Natural killer cell (primary cell): Measurements from ENCODE around the gene ZNF414. TPM values are rescaled to one million over a fixed set of nuclear protein-coding genes. Genes with fewer than 3 reads are reported as not detected.
A peak's percentile ranks its signal among the peaks of the same experiment; 100 is the strongest.

ENCODE experiments used
- ATAC-seq, 3 donors: fragments of 150-1000 bp in 2 of 3; fragments of 200-7000 bp in 1 of 3; cut with Tn5 transposase; 1 replicate in 1 of 3; 2 replicates in 2 of 3; pipeline ENCODE4 v1.10.0; 2021; ENCODE audit warnings: mild to moderate bottlenecking in 2 of 3, moderate library complexity in 2 of 3
- DNase-seq, 2 donors: peaks; one replicate each; pipeline versions ENCODE4 v3.0.0 to v3.0.0-alpha.2; 2013 to 2021; ENCODE audit warnings: mixed read lengths in 1 of 2
- H3K27ac ChIP-seq: one replicate; pipeline ENCODE4 v1.5.1; 2013; ENCODE audit warnings: mild to moderate bottlenecking, low read length
- H3K27me3 ChIP-seq: one replicate; pipeline ENCODE4 v1.6.1; 2013; ENCODE audit warnings: low read length; ENCODE audit not compliant: control insufficient read depth, insufficient read depth
- H3K36me3 ChIP-seq: one replicate; pipeline ENCODE4 v1.6.1; 2013; ENCODE audit warnings: low read length; ENCODE audit not compliant: control insufficient read depth, insufficient read depth
- H3K4me1 ChIP-seq: one replicate; pipeline ENCODE4 v1.6.1; 2013; ENCODE audit warnings: low read length; ENCODE audit not compliant: control insufficient read depth, insufficient read depth
- H3K4me3 ChIP-seq: one replicate; pipeline ENCODE4 v1.5.1; 2013; ENCODE audit warnings: low read length
- H3K9me3 ChIP-seq: one replicate; pipeline ENCODE4 v1.6.1; 2013; ENCODE audit warnings: low read length; ENCODE audit not compliant: control insufficient read depth, insufficient read depth
- H3K27ac Mint-ChIP-seq, 2 donors: one replicate each; pipeline ENCODE4 v1.8.0; 2022; ENCODE audit warnings: mild to moderate bottlenecking in 2 of 2, mixed read lengths in 2 of 2, moderate library complexity in 1 of 2
- H3K27me3 Mint-ChIP-seq, 2 donors: one replicate each; pipeline ENCODE4 v1.8.0; 2022; ENCODE audit warnings: low read depth in 2 of 2, mixed read lengths in 2 of 2
- H3K36me3 Mint-ChIP-seq: one replicate; pipeline ENCODE4 v1.8.0; 2022; ENCODE audit warnings: mixed read lengths
- H3K4me1 Mint-ChIP-seq, 2 donors: one replicate each; pipeline ENCODE4 v1.8.0; 2022; ENCODE audit warnings: mixed read lengths in 2 of 2
- H3K4me3 Mint-ChIP-seq: one replicate; pipeline ENCODE4 v1.8.0; 2022; ENCODE audit warnings: mild to moderate bottlenecking, moderate library complexity, mixed read lengths
- H3K9me3 Mint-ChIP-seq, 2 donors: one replicate each; pipeline ENCODE4 v1.8.0; 2022; ENCODE audit warnings: mixed read lengths in 2 of 2
- WGBS: methylation state at CpG from one replicate; pipeline ENCODE4 v1.1.7; 2013; ENCODE audit warnings: missing lambda C conversion rate; ENCODE audit not compliant: insufficient coverage; 5-methylcytosine and 5-hydroxymethylcytosine counted together
- intact Hi-C: fragments of 100-400 bp; cut with micrococcal nuclease; formaldehyde crosslinking; loops from one replicate; pipeline ENCODE4 v1.14.2; 2022
- total RNA-seq, 4 donors: library from RNA; stranded (reverse); fragments of 120-200 nt in 1 of 4; gene quantifications; one replicate each; pipeline versions ENCODE4 v1.2.3 to v1.2.4, GENCODE V29; 2013 to 2022
- TF ChIP-seq, protein P1 (sequence below): fragments of 200-600 bp; IDR thresholded peaks from one replicate; pipeline ENCODE4 v1.8.0; 2022; ENCODE audit warnings: antibody characterized with exemption

The ZNF414 gene
- total RNA-seq, 3 donors from 2014 or later (not counting 1 experiment from before 2014, with no cell fraction given), result 42.1 to 46.4 (median 42.3) TPM

DNA sequence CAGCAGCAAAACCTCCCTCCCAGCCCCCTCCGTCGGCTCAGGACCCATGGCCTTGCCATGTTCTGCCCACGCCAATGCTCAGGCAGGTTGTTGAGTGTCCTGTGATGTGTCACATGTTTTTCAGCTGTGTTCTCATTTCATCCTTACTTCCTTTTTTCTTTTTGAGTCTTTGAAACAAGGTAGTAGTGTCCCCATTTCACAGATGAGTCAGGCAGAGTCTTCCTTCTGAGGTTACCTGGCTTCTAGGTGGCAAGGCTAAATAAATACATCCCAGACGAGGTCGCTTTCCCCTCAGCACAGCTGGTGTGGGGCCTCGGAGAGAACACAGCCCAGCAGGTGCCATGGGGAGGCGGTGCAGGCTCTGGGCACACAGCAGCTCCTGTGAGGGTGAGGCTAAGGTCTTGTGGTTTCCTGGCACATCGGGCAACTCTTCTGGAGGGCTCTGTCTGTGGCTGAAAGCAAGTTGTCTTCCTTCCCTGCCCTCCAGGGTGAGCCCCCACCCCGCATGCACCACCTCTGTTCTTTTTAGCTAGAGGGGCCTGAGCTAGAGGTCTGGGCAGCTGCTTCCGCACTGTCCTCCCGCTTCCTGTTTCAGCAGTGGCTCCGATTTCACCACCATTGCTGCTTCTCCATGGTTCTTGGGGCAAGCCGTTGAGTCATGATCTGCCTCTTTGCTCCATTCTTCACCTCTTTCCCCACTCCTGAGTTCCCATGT lies 26.7 kb downstream of the ZNF414 start:
- Histone ChIP-seq H3K4me3 (no peak overlapping the region), H3K36me3 (peaks cover 43% of the 10 kb centered on the region), H3K27me3 (no peaks in the 10 kb centered on the region), H3K27ac (peak overlapping the region; percentile 62), H3K9me3 (no peaks in the 10 kb centered on the region), H3K4me1 (peaks cover 29% of the 10 kb centered on the region)
- Mint-ChIP-seq H3K27me3 (no peaks in the 10 kb centered on the region), H3K4me1 (peaks cover 26 to 41% of the 10 kb centered on the region in 2 donors), H3K4me3 (peak overlapping the region; percentile 82), H3K9me3 (no peaks in the 10 kb centered on the region), H3K27ac (peak overlapping the region; percentile 86 to 92), H3K36me3 (no peaks in the 10 kb centered on the region)
- ATAC-seq, result peak; percentile 77 to 84 (median 77)
- WGBS, result 7% methylated on average over 13 of the region's 13 CpGs
- TF ChIP-seq, protein P1, sequence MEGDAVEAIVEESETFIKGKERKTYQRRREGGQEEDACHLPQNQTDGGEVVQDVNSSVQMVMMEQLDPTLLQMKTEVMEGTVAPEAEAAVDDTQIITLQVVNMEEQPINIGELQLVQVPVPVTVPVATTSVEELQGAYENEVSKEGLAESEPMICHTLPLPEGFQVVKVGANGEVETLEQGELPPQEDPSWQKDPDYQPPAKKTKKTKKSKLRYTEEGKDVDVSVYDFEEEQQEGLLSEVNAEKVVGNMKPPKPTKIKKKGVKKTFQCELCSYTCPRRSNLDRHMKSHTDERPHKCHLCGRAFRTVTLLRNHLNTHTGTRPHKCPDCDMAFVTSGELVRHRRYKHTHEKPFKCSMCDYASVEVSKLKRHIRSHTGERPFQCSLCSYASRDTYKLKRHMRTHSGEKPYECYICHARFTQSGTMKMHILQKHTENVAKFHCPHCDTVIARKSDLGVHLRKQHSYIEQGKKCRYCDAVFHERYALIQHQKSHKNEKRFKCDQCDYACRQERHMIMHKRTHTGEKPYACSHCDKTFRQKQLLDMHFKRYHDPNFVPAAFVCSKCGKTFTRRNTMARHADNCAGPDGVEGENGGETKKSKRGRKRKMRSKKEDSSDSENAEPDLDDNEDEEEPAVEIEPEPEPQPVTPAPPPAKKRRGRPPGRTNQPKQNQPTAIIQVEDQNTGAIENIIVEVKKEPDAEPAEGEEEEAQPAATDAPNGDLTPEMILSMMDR, result no peak
- intact Hi-C loops, result no loop called here
- peak; percentile 38 to 77 for DNase-seq

DNA sequence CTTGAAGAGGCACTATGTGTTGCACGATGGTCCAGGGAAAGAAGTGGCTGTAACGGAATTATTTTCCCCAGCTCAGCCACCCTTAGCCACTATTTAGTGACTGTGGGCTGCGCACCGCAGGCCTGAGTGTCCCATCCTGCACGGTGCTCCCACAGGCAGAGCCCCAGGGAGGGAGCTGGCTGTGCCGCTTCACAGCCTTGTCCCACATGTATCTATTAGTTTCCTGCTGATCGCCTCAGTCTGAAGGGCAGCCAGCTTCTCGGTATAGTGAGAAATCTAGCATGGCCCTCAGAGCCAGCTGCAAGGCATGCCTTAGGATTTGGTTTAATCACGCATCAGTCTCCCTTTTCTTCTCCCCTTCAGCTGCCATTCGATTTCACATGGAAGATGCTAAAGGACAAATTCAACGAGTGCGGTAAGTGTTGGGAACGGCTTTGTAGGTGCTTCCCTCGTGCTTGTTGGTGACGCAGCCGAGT lies 27.3 kb downstream of the ZNF414 start:
- Histone ChIP-seq H3K4me3 (no peak overlapping the region), H3K4me1 (peaks cover 29% of the 10 kb centered on the region), H3K9me3 (no peaks in the 10 kb centered on the region), H3K36me3 (peaks cover 47% of the 10 kb centered on the region), H3K27me3 (no peaks in the 10 kb centered on the region), H3K27ac (peak overlapping the region; percentile 62)
- Mint-ChIP-seq H3K36me3 (no peaks in the 10 kb centered on the region), H3K4me1 (peaks cover 26 to 45% of the 10 kb centered on the region in 2 donors), H3K27ac (peak overlapping the region; percentile 86 to 92), H3K9me3 (no peaks in the 10 kb centered on the region), H3K4me3 (no peak overlapping the region), H3K27me3 (no peaks in the 10 kb centered on the region)
- no peak for DNase-seq
- intact Hi-C loops, result no loop called here
- ATAC-seq, result no peak
- TF ChIP-seq, protein P1, result no peak
- 86% methylated on average over 16 of the region's 16 CpGs for WGBS

DNA sequence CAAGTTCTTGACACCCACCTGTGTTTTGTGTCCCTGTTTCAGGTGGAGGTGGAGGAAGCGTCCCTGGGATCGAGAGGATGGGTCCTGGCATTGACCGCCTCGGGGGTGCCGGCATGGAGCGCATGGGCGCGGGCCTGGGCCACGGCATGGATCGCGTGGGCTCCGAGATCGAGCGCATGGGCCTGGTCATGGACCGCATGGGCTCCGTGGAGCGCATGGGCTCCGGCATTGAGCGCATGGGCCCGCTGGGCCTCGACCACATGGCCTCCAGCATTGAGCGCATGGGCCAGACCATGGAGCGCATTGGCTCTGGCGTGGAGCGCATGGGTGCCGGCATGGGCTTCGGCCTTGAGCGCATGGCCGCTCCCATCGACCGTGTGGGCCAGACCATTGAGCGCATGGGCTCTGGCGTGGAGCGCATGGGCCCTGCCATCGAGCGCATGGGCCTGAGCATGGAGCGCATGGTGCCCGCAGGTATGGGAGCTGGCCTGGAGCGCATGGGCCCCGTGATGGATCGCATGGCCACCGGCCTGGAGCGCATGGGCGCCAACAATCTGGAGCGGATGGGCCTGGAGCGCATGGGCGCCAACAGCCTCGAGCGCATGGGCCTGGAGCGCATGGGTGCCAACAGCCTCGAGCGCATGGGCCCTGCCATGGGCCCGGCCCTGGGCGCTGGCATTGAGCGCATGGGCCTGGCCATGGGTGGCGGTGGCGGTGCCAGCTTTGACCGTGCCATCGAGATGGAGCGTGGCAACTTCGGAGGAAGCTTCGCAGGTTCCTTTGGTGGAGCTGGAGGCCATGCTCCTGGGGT lies 28.2 kb downstream of the ZNF414 start:
- ATAC-seq (no peak), DNase-seq (no peak)
- Histone ChIP-seq H3K4me1 (peaks cover 37% of the 10 kb centered on the region), H3K27me3 (no peaks in the 10 kb centered on the region), H3K27ac (no peak overlapping the region), H3K4me3 (no peak overlapping the region), H3K9me3 (no peaks in the 10 kb centered on the region), H3K36me3 (peaks cover 51% of the 10 kb centered on the region)
- Mint-ChIP-seq H3K9me3 (no peaks in the 10 kb centered on the region), H3K27me3 (no peaks in the 10 kb centered on the region), H3K4me3 (no peak overlapping the region), H3K36me3 (no peaks in the 10 kb centered on the region), H3K27ac (peak overlapping the region; percentile 86 to 92), H3K4me1 (peaks cover 36 to 50% of the 10 kb centered on the region in 2 donors)
- TF ChIP-seq, protein P1, result no peak
- 97% methylated on average over 62 of the region's 62 CpGs for WGBS
- intact Hi-C loops, result no loop called here
